C4-2B (cell line): ENCODE measurements around the gene RALB.
"Not testable (repeated sequence)": the region's sequence is repeated elsewhere in the genome, so short reads cannot be mapped to it uniquely, and the experiment has no call there.

Experiments used
- H3K27ac ChIP-seq: fragments of 450-650 bp; 2 replicates; pipeline ENCODE4 v1.5.1; 2017
- CTCF ChIP-seq: fragments of 450-650 bp; conservative IDR thresholded peaks from 2 replicates; pipeline ENCODE4 v1.5.1; 2017; ENCODE audit warnings: mild to moderate bottlenecking
- ZFX ChIP-seq: fragments of 450-650 bp; IDR thresholded peaks from 2 replicates; pipeline ENCODE4 v1.6.1; 2017

The RALB gene

GRCh38 chr2:120319686-120320317, 67.2 kb downstream of the RALB start:
- TF ChIP-seq CTCF (no peak), ZFX (no peak)

GRCh38 chr2:120320318-120320851, 67.7 kb downstream of the RALB start:
- H3K27ac ChIP-seq = no peak overlapping the region
- TF ChIP-seq CTCF (no peak), ZFX (no peak)

More at GRCh38 chr2:120319686-120320317, 67.2 kb downstream of the RALB start:
- H3K27ac ChIP-seq = no peak overlapping the region

GRCh38 chr2:120320887-120321556, 68.4 kb downstream of the RALB start:
- not testable (repeated sequence) for H3K27ac ChIP-seq

GRCh38 chr2:120321721-120322284, 69.2 kb downstream of the RALB start:
- H3K27ac ChIP-seq = no peak overlapping the region
- TF ChIP-seq ZFX = no peak
- TF ChIP-seq CTCF = no peak

- H3K27ac ChIP-seq = no peak overlapping the region
- TF ChIP-seq CTCF (no peak), ZFX (no peak)
Observed at GRCh38 chr2:120322329-120322728, 69.7 kb downstream of the RALB start.

GRCh38 chr2:120323214-120323613, 70.6 kb downstream of the RALB start:
- TF ChIP-seq CTCF (no peak), ZFX (no peak)

GRCh38 chr2:120323807-120324399, 71.3 kb downstream of the RALB start:
- no peak overlapping the region for H3K27ac ChIP-seq
- TF ChIP-seq ZFX (no peak), CTCF (no peak)

More at GRCh38 chr2:120323214-120323613, 70.6 kb downstream of the RALB start:
- H3K27ac ChIP-seq = no peak overlapping the region
